GM19239 (cell line): ENCODE data around the gene BRSK2.

Experiments used
- DNase-seq: peaks from one replicate; pipeline ENCODE4 v3.0.0; 2011; ENCODE audit warnings: low spot score; ENCODE audit not compliant: insufficient read length
- FAIRE-seq: peaks from 2 replicates; lab custom pipeline; 2011; peaks lifted over from hg19 to GRCh38; lab: Jason Lieb, UNC

Gene BRSK2

DNA sequence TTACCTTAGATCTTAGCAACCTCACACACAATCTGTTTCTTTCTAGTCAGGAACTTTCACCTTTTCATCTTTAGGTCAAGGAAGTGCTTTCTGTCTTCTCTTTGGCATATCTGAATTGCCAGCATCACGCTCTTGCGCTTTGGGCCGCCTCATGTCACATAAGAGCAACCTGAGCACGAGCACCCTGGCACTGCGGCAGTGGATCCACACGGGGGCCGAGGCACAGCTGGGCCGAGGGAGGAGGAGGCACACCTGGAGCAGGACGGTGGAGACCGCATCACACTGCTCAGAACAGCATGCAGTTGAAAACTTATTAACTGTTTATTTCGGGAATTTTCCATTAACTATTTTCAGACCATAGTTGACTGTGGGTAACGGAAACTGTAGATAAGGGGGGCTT, 86.1 kb downstream of the BRSK2 start:
- FAIRE-seq (no peak), DNase-seq (no peak)

DNA sequence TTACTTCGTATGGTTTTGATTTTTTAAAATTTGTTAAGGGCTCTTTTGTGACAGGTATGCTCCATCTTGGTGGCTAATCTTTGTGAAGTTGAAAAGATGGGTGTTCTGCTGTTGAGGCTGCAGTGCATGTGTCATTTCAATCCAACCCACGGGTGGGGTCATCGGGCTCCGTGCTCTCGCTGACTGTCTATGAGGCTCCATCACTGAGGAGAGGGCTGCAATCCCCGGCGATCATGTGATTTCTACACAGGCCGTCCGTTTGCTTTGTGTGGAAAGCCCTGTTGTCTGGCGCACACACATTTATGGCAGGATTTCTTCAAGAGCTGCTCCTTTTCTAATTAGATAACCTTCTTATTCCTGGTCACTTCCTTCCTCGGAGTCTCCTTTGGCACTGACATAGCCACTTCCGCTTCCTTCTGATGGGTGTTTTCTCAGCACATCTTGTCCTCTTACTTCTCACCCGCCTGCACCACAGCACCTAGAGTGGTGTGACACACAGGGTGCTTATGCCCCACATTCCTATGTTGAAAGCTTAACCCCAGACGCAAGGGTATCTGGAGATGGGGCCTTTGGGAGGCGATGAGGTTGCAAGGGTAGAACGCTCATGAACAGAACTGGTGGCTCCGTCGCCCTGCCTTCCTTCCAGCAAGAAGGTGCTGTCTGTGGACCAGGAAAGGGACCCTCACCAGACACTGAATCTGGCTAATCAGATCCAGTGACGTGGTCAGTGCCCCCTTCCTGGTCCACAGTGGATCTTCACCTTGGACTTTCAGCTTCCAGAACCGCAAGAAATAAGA, 87.4 kb downstream of the BRSK2 start:
- FAIRE-seq (no peak), DNase-seq (no peak)

GRCh38 chr11:1478011-1478410, 88.3 kb downstream of the BRSK2 start:
- DNase-seq: no peak

GRCh38 chr11:1478544-1478943, 88.8 kb downstream of the BRSK2 start:
- DNase-seq (no peak), FAIRE-seq (no peak)

More at GRCh38 chr11:1478011-1478410, 88.3 kb downstream of the BRSK2 start:
- FAIRE-seq: no peak

DNA sequence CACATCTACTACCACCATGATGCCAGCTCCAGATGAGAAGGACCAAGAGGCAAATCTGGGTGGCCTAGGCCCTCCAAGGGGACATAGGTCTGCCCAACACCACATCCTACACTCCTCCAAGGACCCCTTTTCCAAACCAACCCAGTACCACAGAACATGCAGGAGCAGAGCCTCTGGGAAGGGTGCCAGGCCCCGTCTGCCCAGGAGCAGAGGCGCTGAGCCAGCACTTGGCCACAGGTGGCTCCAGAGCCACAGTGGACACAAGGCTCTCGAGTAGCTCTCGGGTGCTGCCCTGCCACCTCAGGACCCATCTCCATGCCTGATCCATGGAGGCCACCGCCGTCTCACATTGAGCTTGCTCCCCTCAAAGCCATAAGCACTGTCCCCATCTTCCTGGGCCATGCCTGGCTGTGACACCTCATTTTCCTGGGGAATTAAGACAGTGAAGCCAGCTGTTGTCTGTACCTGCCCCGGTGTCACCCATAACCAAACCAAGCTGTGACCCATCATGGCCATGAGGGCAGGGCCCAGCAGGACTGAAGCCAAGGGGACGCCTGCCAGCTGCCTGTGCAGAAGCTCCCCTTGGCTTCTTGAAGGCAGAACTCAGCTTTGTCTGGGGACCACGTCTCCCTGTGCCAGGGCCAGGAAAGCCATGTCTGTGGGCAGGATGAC, 89.4 kb downstream of the BRSK2 start:
- DNase-seq (no peak), FAIRE-seq (no peak)

DNA sequence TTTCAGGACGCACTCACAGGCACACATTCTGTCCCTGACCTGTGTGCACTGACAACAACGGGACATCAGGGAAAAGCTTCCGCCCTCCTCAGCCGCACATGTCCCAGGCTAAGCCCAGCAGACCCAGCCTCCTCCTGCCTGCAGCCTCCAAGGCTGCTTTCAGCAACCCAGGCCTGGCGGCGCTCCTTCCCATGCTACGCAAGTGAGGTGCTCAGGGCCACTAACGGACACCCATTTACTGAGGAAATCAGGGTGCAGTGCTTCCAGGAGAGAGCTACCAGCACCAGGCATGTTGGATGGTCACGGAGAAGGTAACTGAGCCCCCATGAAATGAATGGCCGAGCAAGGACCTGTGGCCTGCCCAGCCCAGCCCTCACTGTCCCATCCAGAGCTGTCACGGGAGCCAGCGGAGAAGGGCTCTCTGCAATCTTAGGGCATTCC, 90.0 kb downstream of the BRSK2 start:
- no peak for DNase-seq
- no peak for FAIRE-seq

DNA sequence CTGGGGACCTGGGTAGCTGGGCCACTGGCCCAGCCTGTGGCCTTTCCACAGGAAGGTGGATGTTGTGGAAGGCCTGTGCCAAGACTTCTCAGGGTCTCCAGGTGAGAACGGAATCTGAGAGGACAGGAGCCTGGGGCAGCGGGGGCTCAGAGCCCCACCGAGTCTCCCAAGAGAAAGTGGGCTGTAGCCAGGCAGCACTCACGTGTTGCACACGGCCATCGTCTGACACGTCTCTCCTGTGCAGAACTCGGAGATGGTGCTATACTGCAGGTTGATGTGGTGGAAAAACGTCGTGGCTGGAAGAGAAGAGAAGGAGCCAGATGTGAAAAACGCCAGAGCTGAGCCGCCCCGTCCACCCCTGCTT, 90.4 kb downstream of the BRSK2 start:
- no peak for FAIRE-seq
- DNase-seq: no peak

- FAIRE-seq (no peak), DNase-seq (no peak)
These were observed 91.1 kb downstream of the BRSK2 start for GRCh38 chr11:1480555-1481482.

DNA sequence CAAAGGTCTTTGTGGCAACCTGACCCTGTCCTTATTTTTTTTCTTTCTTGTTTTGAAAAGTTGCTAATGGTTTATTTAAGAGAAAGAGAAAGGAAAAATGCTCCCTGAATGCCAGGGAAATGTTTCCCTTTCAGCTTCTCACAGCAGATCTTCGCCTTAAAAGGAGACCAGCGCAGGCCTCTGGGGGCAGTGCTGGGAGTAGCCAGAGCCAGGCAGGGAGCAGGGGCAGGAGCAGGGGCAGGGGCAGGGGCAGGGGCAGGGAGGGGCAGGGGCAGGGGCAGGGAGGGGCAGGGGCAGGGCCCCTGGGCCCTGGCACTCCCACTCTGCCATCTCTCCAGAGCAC, 91.7 kb downstream of the BRSK2 start:
- DNase-seq: no peak
- no peak for FAIRE-seq

- FAIRE-seq (no peak), DNase-seq (no peak)
These were observed 92.2 kb downstream of the BRSK2 start for GRCh38 chr11:1481861-1482441.

DNA sequence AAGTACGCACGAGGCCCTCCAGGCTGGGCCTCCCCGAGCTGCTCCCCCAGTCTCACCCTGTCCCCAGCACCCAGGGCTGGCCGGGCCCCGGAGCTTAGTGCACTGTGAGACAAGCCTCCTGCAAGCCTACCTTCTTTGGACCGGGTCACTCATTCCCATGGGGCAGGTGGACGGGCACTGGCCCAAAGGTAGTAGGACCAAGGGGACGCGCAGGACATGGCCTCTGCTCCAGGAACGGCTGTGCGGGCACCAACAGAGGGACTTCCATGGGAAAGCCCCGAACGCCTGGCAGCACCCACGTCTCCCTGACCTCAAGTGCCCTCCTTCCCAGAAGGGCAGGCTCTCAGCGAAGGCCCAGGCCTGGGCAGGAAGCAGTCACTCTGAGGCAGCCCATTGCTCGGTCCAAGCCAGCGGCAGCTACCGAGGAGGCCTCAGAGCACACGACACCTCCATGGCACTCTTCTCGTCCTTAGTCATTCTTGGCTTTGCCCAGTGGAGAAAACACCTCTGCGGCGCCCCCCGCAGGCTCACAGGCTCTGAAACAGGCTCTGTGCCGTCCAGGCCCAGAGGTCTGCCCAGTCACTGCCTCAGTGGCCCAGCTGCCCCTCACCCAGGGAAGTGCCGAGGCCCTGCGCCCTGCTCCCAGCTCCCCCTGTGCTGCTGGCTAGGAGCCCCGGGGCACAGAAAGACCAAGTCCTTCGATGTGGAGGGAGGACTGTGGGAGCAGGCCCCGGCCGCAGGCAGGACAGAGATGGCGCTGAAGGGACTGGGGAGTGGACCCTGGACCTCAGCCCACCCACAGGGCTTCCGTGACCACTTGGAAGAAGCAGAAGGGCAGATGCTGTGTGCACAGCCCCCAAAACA, 93.1 kb downstream of the BRSK2 start:
- DNase-seq (no peak), FAIRE-seq (no peak)

GRCh38 chr11:1483445-1483961, 93.8 kb downstream of the BRSK2 start:
- DNase-seq (no peak), FAIRE-seq (no peak)

GRCh38 chr11:1484061-1484671, 94.4 kb downstream of the BRSK2 start:
- DNase-seq: no peak
- no peak for FAIRE-seq

DNA sequence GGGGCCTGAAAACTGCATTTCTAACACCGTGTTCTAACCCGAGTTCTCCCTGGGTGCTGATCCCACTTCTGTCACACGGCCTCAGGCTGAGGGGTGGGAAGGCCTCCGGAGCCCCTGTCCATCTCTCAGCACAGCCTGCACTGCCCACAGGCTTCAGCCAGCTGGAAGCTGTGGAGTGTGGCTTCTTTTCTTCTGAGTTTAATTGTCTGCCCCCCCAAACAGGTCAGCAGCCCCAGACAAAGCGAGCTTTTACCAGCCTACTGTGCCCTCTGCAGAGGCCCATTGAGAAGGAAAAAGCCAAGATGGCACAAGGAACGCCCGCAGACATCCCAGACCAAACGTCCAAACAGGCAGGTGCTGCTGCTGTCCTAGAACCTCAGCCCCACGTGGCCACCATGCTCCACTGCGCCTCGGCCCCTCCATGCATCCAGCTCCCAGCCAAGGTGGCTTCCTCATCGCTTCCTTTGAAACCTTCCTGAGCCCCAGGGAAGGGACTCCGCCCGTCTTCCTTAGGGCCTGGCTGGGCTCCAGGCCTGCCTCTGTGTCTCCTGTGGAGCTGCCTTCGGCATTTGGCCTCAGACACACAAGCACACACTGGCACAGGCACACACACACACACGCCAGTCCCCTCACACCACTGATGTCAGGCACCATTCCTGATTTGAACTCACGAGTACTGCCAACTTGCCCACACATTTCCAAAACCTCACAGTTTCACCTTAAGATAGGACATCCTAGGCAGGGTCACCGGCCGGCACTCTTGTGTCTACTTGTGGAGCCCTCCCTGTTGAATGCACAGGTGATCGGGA, 95.2 kb downstream of the BRSK2 start:
- FAIRE-seq (no peak), DNase-seq (no peak)

GRCh38 chr11:1485504-1485885, 95.8 kb downstream of the BRSK2 start:
- DNase-seq (no peak), FAIRE-seq (no peak)

- no peak for DNase-seq
- FAIRE-seq: no peak
These were observed 96.5 kb downstream of the BRSK2 start, which contains the start of gene MOB2 for GRCh38 chr11:1486054-1486825. Gene MOB2 (minus strand): TSS chr11:1486779. CDS start chr11:1486556, 223 bp downstream.

- no peak for FAIRE-seq
- no peak for DNase-seq
These were observed 97.5 kb downstream of the BRSK2 start for GRCh38 chr11:1487091-1487850.
